CD4-positive, alpha-beta T cell treated with Interleukin-15 for 1 hour (primary cell): ENCODE measurements around the gene DAB2IP.

Experiments used
- DNase-seq: peaks from one replicate; pipeline ENCODE4 v3.0.0-alpha.2; 2020

Gene DAB2IP

DNA sequence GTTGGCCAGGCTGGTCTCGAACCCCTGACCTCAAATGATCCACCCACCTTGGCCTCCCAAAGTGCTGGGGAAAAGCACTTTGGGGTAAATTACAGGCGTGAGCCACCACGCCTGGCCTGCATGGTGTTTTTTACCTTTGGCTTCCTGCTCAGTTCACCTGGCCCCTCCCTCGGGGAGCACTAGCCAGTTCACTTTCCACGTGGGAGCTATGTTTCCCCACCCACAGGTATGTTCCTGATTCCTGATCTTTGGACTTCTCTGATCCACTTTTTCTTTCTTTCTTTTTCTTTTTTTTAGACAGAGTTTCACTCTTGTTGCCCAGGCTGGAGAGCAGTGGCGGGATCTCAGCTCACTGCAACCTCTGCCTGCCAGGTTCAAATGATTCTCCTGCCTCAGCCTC is 15.8 kb downstream of the DAB2IP start:
- DNase-seq: no peak

DNA sequence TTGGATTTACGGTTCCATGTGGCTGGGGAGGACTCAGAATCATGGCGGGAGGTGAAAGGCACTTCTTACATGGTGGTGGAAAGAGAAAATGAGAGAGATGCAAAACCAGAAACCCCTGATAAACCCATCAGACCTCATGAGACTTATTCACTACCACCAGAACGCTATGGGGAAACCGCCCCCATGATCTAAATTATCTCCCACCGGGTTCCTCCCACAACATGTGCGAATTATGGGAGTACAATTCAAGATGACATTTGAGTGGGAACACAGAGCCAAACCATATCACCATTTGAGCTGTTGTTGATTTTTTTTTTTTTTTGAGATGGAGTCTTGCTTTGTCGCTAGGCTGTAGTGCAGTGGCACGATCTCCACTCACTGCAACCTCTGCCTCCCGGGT is 16.5 kb downstream of the DAB2IP start:
- no peak for DNase-seq

DNA sequence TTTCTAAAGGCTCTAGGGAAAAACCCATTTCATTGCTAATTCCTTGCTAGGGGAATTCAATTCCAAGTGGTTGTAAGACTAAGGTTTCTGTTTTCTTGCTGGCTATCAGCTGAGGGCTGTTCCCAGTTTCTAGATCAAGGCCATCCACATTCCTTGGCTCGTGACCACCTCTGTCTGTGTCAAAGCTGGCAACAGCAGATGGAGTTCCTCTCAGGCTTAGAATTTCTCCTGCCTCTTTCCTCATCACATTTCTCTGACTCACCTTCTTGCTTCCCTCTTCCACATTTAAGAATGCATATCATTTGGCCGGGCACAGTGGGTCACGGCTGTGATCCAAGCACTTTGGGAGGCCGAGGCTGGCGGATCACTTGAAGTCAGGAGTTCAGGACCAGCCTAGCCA is 19.0 kb downstream of the DAB2IP start:
- no peak for DNase-seq

DNA sequence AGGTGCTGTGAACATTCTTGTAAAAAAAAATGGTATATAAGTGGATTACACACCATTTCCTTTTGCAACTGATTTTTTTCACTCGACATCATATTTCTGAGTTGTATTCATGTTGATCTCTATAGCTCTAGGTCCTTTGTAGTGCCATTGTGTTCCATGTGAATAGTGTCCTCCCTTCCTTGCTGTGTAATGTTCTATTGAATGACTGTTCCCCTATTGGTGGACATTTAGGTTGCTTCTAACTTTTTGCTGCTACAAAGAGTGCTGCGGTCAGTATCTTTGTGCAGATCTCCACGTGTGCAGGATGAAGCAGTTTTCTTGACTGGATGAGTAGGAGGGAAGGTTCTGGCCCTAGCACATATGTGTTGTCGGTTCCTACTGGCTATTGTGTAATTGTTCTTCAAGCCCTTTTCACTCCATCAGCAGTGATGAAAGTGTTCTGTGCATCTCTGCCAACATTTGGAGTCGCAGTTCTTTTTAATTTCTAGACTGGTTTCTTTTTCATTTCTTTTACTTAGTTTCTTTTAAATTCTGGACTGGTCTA is 20.2 kb downstream of the DAB2IP start:
- no peak for DNase-seq

DNA sequence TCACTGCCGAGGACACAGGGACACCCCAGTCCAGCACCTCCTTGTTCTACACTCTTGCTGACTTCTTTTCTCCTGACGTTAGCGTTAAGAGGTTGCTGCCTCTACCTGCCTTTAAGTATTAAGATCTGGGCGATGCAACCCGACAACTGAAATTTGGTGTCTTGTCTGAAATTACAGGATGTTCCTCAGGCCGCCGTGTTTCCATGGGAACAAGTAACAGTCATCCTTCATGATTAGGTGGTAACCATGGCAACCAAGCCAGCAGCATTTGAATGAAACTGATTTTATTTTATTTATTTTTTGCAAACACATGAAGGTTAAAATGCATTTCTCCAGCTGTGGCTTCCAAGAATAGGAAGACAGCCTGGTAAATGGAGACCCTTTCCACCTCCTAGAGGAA is 20.8 kb downstream of the DAB2IP start:
- no peak for DNase-seq

DNA sequence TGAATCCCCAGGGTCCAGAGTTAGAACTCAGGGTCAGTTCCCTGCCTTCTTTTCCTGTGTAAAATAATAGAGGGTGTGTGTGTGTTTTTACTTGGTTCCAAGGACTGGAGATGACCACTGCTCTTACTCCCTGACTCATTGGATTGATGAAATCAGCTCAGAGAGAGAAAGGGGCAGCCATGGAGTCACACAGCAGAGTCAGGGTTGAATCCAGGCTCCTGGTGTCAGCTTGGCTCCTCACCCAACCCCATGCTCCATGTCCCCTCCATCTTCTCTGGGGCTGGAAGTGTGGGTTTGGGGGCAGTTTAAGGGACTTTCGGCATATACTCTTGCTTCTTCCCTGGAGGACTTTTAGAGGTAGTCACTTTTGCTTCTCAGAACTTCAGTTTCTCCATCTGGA is 21.6 kb downstream of the DAB2IP start:
- DNase-seq: no peak

DNA sequence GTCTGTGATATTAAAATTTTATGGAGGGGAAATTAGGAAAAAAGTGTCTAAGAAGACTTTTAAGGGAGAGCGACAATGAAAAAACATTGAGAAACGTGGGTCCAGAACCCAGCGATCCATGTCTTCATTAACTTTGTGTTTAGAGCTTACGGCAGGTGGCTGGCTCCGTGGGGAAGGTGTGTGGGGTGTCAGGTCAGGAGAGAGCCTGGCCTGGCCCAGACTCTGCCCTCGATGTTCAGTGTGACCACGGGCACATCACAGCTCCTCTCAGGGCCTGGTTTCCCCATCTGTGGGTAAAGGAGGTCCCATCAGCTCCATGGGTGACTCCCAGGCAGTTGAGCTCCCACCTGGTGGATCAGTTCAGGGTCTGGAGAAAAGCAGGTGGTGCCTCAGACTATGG is 22.1 kb downstream of the DAB2IP start:
- no peak for DNase-seq

DNA sequence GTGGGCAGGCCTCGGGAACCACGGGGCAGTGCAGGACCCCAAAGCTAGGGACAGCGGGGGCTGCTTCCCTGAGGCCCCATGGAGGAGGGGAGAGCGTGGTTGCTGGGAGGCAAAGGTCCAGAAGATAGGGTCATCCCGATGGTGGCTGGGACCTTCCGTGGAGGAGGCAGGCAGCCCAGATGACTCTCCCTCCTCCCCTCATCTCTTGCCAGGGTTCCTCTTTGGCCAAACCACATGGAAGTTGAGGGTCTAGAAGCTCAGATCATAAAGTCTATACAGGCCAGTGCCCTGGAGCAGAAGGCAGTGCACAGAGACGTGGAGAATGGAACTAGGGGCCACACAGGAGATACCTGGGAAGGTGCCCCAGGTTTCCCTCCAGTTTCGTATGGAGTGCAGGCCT is 22.6 kb downstream of the DAB2IP start:
- no peak for DNase-seq

DNA sequence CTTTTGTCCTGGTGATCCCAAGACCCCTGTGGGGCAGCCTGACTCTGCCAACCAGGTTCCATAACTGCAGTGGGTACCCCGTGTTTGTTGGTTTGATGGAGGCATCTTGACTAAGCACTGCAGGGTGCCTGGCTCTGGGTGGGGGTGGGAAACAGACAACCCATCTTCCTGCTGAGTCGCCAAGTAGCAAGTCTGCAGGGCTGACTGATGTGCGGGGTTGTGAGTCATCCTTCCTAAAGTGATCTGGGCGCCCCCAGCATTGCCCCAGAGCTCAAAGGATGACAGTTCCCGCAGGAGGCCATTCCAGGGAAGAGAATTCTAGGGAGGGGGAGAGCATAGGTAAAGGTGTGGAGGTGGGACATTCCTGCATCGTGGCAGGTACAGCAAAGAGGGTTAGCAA is 23.5 kb downstream of the DAB2IP start:
- no peak for DNase-seq

DNA sequence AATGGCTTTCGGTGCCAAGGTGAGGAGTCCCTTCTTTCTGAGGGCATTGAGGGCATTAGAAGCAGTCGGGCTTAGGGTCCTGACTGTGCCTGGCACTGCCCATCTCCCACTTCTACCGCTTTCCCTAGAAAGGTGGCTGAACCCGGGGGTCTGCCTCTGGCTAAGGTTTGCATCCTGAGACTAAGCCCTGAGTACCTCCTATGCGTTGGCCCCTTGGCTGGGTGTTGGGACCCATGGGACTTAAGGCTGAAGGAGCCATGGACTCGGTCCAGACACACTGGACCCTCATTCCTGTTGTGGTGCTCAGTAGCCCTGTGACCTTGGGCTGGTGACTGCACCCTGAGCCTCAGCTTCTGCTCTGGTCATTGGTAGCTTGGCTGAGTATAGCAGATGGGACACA is 23.9 kb downstream of the DAB2IP start:
- DNase-seq: no peak

DNA sequence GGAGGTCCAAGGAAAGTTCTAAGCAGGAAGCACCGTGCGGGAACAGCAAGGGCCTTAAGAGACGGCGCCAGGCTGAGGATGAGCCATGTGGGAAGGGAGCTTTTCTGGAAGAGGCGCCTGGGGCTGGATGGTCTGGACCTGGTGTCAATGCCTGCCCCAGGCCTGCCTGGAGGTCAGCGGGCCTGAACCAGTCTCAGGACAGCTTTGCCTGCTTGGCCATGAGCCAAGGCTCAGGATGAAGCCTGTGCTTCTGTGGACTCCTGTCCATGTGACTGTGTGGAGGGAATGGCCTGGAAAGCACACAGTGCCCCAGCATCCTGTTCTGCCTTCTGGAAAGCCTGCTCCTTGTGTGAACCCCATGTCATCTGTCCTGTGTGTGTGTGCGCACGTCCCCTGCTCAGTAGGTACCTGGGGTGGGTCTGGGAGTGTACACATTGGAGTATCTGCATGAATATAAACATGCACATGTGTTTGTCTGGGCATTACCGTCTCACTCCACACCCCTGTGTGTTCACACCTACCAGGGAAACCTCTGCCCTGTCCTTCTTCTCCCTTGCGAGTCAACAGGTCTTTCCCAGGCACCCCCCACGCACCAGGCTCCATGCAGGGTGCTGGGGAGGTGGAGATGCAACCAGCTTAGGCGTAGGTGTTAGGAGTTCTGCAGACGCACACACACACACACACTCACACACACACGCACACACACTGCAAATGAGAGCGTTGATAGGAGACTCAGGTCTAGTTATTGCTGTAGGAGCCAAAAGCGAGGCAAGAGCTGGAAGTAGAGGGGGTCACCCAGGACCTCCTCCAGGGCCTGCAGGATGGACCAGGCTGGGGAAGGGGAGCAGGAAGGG is 24.8 kb downstream of the DAB2IP start:
- no peak for DNase-seq

DNA sequence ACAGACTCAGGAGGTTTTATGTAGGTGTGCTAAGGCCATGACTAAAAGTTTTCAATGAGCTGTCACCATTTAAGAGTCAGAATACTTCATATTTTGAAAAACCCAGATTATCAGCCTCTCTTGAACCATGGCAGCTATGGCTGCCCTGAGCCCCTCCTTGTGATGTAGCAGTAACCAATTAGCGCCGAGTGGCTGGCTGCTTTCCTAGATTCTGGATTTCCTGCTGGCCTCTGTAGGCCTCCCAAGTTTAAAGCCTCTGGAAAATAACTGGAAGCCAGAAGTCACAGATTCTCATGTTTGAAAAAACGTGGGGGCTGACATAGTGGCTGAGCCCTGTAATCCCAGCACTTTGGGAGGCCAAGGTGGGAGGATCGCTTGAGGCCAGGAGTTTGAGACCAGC is 25.5 kb downstream of the DAB2IP start:
- no peak for DNase-seq

DNA sequence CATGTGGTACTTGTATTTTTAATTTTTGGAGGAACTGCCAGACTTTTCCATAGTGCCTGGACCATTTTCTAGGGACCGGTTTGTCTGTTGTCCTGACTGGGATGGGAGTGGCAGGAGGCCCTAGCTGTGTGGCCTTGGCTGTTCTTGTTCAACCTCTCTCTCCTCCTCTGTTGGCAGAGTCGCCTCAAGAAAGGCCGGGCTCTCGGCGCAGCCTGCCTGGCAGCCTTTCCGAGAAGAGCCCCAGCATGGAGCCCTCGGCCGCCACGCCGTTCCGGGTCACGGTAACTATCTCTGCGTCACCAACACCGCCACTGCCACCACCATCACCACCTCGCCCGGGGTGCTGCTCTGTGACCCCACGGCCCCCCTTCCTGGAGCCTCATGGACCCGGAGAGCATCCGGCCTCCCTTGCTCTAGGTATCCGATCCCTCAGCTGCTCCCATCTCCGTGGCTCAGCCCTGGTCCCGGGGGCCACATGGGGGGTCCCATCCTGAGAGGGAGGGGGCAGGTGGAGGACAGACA is 27.1 kb downstream of the DAB2IP start:
- no peak for DNase-seq

DNA sequence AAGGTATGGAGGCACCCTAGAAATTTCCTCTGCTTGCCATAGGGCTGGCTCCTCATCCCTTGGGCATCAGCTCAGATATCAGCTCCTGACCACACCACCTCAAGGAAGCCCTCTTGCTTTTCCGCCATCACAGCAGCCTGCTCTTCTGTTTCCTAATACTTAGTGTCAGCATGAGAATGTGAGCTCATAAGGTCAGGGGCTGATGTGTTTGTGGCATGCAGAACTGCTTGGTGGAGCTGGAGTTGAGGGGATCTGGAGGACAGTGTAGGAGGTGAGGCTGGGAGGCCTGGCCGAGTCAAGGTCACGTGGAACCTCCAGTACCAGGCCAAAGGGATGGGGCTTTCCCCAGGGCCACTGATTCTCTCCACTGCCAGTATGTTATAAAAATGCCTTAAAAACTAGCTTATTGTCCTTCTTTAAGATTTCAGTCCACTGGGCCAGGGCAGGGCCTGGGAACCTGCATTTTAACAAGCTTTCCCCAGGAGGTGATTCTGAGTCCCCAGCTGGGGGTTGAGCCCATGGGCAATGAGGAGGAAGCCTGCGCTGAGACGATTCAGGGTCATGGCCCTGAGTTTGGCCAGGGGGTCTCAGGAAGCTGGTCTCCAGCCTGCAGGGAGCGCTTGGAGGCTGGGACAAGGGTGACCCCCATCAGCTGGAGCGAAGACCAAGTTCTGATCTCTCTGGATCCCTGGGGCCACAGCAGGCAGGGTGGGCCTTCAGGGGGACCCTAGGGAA is 28.6 kb downstream of the DAB2IP start:
- DNase-seq: no peak

DNA sequence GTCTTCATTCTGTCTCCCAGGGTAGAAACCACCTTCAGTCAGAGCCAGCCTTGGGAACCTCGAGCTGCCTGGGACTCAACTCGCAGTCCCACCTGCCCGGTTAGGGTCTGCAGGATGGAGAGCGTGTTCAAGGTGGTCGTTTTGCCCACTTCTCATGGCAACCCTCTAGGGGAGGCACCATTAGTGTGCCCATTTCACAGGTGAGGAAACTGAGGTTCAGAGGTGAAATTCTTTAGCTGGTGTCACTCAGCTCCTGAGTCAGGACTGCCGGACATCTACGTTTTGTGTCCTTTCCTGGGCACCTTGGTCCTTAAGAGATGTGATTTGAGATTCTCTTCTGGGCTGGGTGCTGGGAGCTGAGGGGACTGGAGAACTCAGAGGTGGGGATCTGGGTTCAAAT is 30.0 kb downstream of the DAB2IP start:
- no peak for DNase-seq

DNA sequence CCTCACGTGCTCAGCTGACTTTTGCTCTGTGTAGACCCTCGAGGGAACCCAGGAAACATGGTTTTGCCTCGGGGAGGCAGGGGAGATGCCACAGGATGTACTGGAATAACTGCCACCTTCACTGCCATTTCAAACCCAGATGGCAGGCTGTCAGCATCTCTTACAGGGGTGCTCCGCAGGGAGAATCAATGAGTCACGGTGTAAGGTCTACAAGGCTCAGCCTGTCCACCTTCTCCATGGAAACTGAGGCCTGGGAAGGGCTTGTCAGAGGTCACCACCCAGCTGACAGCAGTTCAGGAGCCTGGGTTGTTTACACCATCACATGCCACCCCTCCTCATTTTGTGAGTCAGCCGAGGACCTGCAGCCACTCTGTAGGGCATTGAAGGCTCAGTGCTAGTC is 30.8 kb downstream of the DAB2IP start:
- no peak for DNase-seq

DNA sequence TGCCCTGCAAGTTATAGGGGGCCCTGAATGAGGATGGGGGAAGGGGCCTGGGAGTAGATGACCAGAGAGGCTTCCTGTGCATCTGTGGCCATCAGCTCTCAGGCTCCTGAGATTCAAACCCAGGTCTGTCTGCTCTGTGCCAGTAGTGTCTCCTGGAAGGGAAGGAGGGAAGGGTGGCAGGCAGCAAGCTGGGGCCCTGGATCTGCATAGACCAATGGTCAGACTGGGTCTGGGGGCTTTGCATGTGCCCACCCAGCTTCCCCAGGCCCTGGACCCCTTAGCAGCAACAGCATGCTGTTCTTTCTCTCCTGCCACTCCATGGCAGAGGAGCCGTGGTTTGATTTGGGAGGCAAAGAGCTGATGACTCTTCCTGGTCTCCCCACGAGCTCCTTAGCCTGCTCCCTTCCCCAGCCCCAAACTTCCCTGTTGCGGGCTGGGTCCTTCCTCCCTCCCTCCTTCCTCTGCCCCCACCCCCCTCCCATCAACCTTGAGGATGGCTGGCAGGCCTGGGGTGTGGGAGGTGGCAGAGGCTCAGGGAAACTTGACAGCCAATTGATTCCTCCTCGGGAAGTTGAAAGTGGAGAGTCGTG is 31.6 kb downstream of the DAB2IP start:
- no peak for DNase-seq

DNA sequence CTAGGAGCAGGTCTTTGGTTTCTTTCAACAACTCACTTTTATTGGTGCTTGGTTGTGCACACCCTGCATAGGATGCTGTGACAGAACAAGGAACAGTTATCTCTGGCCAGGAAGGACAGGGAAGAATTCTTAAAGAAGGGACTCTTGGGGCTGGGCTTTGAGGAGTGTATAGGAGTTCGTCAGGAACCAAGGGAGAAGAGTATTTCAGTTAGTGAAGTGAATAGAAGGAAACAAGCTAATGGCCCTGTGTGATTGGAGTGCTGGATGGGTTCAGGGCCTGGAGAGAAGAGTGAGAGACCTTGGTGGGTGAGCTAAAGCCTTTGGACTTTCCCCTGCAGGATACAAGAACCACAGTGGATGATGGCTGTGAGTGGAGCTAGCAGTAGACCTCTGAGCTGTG is 32.2 kb downstream of the DAB2IP start:
- DNase-seq: no peak

DNA sequence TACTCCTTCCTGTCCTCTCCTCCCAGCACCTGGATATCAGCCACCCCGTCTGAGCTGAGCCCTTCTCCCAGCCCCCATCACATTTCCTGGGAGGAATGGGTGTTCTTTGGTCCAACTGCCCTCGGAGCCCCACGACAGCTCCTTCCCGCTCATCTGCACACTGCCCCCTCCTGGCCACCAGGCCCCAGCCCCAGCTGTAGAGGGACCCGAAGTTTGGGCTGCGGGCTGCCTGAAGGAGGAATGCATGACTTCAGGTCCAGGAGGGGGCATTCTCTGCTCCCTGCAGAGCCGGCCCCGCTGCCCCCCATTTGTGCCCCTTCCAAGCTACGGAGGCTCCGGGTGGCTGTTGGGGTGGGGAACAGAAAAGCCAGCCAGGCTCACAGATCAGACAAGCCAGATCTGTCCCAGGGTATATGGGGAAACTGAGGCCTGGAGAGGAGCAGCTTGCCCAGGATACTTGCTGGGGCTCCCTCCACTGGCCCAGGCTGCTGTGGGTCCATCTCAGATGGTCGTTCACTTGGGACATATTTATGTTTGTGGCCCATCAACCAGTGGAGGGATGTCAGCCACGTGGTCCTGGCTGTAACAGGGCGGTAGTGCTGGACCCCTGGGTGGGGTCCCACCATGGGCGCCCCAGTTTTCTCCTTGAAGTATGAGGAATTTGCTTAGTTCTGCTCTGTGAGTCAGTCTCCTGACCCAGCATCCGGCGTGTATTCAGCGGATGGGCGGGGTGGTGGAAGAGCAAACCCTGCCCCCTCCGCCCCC is 33.1 kb downstream of the DAB2IP start:
- DNase-seq: no peak

DNA sequence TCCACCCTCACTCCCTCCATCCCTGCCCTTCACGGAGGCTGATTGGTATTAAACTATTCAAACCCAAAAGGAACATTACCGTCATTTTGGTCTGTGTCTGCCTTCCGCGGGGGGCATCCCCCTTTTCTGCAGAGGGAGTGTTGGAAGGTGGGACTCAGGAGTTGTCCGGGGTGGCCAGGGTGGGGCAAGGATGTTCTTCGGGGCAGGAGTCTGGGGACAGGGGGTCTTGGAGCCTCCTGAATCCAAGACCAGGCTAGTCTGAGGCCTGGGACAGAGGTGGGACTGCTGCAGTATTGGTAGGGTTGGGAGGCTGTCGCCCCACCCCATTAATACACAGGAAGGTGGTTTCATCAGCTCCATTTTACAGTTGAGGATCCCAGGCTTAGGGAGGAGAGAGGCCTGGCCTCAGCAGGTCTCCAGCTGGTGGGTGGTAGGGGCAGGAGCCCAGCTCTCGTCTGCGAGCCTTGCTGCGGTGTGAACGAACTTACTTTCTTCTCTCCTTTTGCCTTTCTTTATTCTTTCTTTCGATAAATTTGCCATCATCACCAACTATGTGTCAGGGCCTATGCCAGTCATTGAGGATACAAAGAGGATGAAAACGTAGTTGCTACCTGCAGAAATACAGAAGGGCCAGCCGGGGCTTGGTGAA is 33.8 kb downstream of the DAB2IP start:
- no peak for DNase-seq

DNA sequence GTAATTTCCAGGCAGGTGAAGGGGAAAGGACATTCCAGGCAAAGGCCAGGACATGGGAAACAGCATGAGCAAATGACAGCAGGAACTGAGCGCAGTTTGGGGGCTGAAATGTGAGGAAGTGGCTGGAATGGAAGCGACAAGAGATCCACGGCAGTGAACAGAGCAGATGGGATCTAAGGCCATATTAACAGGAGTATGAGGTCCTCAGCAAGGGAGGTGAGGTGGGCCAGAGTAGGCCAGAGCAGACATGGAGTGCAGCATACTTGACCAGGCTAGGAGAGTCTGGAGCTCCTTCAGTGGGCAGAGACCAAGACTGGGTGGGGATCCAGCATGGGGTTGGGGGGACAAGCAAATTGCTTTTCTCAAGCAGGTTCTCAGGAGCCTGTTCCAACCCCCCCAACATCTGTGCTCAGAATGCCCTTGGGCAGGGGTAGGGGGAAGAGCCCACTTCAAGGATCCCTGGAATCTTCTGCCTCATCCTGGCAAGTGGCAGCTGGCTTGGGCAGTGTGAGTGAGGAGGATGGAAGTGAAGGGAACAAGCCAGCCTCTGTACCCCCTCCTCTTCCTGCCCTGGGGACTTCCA is 34.5 kb downstream of the DAB2IP start:
- no peak for DNase-seq
